ENCODE data around the gene RARS1.

- TF ChIP-seq CTCF (IDR thresholded peaks at IDR 0.05) (no peak), POLR2A (IDR thresholded peaks at IDR 0.05) (no peak)
These were observed 14.5 kb upstream of the RARS1 start for GRCh38 chr5:168471785-168472184.
